ENCODE measurements around the gene RALGPS1.
A peak's percentile ranks its signal among the peaks of the same experiment; 100 is the strongest.

The RALGPS1 gene

GRCh38 chr9:126904586-126904985, 10.0 kb upstream of the RALGPS1 start:
- DNase-seq (ENCODE audit: low read depth) = no peak

GRCh38 chr9:126906091-126906490, 8.5 kb upstream of the RALGPS1 start:
- DNase-seq (ENCODE audit: low read depth) = no peak

- DNase-seq (ENCODE audit: low read depth) = no peak
Measured at GRCh38 chr9:126907058-126907457, 7.5 kb upstream of the RALGPS1 start.

DNA sequence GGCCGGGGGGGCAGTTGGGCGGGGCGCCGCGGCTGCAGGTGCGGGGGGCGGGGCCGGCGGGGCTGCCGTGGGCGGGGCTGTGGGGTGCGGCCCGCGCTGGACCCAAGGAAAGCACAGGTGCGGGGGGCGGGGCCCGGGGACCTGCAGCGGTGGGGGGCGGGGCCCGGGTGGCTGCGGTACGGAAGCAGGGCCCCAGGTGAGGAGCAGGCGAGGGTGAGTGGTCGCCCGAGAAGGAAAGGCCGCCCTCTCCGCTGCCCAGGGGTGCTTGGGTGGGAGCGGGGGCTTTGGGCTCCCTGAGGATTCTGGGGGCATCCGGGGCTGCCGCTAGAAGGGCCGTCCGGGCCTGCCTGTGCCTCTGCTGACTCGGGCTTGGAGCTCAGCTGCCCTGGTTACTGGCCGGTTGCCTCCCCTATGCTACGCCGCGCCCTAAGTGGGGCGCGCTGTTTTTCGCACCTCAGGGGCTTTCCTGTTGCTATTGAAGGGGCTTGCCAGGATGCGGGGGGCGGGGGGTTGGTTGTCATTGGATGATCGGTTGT, 767 bp downstream of the RALGPS1 start:
- DNase-seq (ENCODE audit: low read depth) = peak; percentile 5

DNA sequence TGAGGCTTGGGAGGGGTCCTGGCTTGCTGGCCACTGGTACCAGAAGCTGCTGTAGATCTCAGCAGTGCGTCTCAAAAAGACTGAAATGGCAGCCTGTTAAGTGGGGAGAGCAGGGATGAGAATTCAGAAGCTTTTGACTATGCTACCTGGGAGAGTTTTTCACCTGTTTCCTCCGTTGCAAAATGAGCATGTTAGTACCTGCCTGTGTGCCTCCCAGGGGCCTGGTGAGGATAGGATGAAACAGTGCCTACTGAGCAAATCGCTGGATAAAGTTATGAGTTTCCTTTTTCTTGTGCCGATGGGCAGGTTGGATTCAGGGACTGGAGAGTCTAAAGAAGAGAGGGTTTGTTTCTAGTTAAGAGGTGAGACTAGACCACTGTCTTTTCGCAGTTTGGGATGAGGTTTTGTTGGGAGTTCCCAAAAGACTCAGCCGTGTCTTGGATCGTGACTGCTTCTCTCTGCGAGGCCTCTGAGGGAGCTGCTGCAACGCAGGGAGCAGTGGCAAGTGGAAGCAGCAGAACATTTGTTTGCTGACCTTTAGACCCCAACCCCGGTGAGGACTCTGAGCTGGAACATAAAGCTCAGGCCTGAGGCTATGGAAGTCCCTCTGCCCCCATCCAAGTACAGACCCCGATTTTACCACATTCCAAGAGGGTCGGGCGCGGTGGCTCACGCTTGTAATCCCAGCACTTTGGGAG, 1.4 kb downstream of the RALGPS1 start:
- DNase-seq (ENCODE audit: low read depth) = no peak

GRCh38 chr9:126916909-126917308, 2.3 kb downstream of the RALGPS1 start:
- no peak for DNase-seq (ENCODE audit: low read depth)

DNA sequence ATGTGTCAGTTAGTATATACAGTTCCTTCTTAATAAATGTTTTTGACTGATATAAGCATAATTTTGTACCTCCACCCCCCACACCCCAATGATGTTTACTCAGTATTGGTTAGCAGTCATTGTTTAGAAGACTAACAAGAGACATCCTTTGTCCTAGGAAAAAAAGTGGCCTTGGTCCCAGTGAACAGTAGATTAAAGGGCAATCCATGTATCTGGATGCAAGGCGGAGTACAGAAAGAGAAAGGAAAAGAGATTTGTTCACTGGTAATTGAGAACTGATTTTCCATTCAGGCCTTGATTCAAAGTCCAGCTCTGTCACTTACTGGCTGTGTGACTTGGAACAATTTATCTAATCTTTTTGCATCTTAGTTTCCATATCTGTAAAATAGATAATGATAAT, 4.6 kb downstream of the RALGPS1 start:
- DNase-seq (ENCODE audit: low read depth) = no peak

DNA sequence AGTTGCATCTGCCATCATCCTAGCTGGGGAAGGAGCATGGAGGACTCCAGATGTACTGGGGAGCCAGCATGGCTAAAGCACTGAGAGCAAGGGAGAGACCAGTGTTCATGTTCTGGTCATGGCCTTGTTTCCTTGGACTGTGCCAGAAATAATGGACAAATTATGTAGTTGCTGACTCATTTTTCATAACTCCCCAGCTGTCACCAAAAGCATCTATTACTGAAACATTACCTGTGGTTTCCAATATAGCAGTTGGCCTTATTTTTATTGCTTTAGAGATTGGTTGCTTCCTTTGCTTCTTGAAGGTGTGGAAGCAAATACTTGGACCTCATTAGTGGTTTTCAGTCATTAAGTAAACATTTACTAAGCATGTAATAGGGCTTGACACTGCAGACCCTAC, 11.3 kb downstream of the RALGPS1 start:
- no peak for DNase-seq (ENCODE audit: low read depth)

DNA sequence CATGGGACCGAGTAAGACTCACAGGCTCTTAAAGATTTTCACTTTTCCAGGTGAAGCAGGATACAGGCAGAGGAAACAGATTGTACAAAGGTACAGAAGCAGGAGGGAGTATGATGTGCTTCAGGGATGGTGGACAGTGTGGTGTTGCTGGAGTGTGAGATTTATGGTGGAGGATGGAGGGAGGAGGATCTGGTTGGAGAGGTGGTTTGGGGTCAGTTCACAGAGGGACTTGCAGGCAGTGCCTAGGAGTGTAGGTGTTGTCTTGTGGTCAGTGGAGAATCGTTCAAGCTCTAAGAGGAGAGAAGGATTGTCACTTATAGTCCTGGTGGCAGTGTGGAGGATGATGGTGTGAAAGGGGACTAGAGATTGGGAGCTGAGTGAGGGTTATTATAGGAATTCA, 11.8 kb downstream of the RALGPS1 start:
- no peak for DNase-seq (ENCODE audit: low read depth)

DNA sequence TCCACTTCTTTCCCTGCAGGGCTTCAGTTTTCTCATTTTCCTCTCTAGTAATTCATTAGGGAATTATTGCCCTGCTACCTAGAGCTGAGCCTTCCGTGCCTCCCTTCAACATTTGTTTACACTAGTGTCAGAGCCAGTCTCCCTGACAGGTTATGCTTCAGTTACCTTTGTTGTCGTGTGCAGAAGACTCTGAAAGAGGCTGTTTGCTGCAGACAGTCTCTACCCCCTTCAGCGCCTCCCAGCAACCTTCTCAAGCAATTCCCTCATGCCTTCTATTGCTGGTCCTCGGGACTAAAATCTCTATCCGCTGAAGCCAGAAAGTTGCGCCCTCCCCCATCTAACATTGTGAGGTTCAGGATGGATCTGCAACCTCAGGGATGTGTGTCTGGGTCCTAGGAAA, 12.8 kb downstream of the RALGPS1 start:
- DNase-seq (ENCODE audit: low read depth) = no peak

DNA sequence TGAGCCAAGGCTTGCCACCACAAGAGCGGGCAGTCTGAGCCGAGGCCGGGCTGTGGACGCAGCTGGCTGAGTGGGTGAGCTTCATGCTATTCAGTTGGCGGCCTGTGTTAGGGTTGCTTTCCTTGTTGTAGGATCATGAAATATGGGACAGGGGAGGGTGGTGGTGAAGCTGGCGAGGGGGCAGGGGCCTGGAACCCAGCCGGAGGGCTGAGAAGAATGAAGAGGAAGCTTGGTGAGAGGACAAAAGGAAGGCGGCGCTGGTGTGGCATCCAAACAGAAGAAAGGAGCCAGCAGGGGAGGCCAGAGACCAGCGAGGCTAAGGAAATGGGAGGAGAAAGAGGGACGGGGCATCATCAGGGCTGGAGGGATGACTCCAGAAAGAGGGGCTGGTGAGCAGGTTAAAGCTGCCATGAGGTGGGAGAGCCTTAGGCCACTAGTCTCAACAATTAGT, 18.3 kb downstream of the RALGPS1 start:
- DNase-seq (ENCODE audit: low read depth) = no peak

DNA sequence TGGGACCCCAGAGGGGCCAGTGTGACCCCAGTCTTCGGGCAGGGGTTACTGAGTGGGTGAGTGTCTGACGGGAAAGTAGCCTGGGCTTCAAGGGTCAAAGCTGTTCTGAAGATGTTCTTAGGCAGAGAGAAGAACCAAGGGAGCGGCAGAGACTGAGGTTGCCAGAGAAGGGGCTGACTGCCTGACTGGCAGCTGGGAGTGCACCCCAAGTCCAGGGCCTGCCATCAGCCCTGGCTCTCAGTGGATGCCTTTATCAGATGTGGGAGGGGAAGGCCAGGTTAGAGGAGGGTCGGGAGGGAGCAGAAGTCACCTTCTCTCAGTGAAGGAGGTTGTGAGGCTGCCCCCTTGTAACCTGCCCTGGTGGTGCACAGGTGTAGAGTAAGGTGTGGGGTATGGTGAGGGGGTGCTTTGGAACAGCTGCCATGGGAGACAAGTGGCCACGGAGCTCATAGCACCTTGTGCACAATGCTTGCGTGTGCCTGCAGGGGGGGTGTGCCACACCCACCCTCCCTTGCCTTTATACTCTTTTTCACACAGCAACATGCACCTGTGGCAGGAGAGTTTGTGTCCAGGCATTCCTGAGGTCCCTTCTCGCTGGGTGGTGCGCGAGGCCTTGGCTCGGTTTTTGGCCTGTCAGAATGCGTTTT, 18.9 kb downstream of the RALGPS1 start:
- no peak for DNase-seq (ENCODE audit: low read depth)

DNA sequence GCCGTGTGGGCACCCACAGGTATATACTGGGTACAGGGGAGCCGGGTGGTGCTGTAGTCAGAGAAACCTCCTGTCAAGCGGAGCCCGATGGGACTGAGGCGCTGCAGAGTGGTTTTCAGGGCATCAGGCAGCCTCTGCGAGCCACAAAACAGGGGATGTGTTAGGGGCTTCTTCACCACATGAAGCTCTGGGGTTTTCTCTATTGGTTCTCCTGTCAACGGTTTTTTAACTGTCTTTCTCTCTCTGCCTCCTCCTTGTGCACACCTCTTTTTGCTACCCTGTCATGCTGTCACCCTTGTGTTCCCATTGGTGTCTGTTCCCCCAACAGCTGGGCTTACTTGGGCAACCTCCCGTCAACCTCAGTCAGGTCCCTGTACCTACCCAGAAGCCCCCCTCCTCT, 19.9 kb downstream of the RALGPS1 start:
- DNase-seq (ENCODE audit: low read depth) = no peak

DNA sequence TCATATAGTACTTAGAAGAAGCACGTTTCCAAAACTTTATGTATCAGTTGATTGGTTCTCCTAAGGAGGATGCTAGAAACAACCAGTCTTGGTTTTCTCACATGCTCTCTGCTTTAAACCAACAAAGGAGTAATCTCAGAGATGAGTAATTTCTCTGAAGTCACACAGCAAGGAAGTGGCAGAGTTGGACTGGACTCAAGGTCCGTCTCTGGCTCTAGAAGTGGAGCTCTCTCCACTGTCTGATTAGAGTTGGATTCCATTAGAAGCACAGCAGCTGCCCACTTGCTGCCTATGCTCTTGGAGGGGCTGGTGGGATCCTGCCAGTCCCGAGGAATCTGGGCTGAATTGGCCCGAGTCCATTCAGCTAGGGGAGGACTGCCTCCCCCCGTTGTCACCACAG, 21.0 kb downstream of the RALGPS1 start:
- no peak for DNase-seq (ENCODE audit: low read depth)

GRCh38 chr9:126937444-126937843, 22.9 kb downstream of the RALGPS1 start:
- no peak for DNase-seq (ENCODE audit: low read depth)

DNA sequence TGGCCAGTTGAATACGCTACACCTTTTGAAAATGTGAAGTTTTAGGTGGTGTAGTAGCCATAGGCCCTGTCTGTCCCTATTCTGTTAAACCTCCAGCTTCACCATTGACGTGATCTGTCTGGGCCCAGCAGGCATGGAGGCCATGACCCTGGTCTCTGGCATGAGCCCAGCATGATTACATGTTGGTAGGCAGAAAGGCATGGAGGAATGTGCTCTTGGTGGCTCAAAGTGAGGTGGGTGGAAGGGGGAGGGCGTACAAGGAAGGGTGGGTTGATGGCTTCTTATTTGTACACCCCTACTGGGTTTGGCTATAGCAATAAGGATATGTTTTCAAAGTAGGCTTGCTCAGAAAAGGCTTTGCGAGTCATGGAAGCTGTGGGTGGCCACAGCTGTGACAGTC, 23.7 kb downstream of the RALGPS1 start:
- DNase-seq (ENCODE audit: low read depth) = no peak

DNA sequence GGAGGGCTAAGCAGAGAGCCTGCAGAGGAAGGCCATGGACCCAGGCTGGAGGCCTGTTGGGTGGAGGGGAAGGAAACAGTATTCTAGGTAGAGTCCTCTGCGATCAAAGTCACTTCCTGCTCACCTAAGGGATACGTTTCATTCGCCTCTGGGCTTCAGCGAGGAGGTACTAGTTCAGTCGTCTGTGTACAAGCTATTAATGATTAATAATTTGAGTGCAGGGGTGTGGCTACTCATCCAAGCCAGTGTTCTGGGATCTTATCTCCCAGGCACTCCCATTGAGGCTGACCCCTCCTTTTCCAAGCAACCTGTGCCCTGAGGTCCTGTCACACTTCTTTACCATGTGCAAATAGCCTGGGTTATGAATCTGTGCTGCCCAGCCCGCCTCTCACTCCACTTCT, 25.2 kb downstream of the RALGPS1 start:
- DNase-seq (ENCODE audit: low read depth) = no peak

DNA sequence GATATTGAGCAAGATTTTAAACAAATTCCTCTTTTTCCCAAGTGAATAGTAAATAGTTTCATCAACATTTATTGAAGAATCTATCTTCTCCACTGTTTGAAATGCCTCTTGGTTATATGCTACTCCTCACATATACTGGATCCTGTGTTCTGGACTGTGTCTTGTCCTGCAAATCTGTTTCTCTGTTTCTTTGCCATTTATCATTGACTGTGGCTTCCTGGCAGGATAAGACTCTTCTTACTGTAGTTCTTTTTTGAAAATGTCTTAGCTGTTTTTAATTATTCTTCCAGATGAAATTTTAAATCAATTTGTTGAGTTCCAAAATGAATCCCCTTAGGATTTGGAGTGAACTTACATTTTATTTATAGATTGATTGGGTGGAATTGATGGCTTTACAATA, 27.8 kb downstream of the RALGPS1 start:
- DNase-seq (ENCODE audit: low read depth) = no peak

- DNase-seq (ENCODE audit: low read depth) = no peak
Measured at GRCh38 chr9:126945682-126946081, 31.1 kb downstream of the RALGPS1 start.

- DNase-seq (ENCODE audit: low read depth) = no peak
Measured at GRCh38 chr9:126947529-126947928, 32.9 kb downstream of the RALGPS1 start.

DNA sequence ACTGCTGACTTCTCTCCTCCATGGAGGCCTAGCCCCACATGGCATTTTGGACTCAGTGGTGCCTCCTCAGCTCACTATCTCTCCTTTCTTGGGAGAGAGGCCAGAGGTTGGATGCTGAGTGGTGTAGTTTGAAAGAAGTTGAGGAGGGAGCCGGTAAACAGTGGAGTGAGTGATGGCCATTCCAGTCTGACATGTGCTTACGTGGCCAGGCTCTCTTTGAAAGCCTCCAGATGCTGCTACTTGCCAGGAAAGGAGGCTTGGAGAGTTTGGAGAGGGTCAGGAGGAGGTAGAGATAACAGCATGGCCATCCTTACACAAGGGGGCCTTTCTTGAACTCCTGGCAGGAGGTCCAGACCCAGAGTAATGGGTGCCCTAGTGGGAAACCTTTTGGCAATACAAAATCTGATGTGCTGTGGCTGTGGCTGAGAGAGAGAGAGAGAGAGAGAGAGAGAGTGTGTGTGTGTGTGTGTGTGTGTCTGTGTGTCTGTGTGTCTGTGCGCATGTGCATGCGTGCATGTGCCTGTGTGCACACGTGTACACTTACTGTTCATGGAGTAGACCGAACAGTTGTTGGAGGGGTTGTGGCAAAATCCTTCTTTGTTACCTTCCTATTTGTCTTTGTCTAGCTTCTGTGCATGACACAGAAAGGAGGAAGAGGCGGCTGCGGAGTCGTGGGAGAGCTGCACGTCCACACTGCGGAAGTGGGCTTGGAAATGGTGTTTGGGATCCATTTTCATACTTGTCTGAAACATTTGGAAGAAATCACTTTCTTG, 37.8 kb downstream of the RALGPS1 start:
- no peak for DNase-seq (ENCODE audit: low read depth)

- DNase-seq (ENCODE audit: low read depth) = no peak
Measured at GRCh38 chr9:126953041-126953809, 38.6 kb downstream of the RALGPS1 start.
